Suppressor macrophage treated with lipopolysaccharide for 1 hour (primary cell): Measurements from ENCODE around the gene PKDCC.
A peak's percentile ranks its signal among the peaks of the same experiment; 100 is the strongest.

ENCODE experiments used
- DNase-seq, 3 donors: peaks; one replicate each; pipeline ENCODE4 v3.0.0-alpha.2; 2020 to 2022

PKDCC gene, protein sequence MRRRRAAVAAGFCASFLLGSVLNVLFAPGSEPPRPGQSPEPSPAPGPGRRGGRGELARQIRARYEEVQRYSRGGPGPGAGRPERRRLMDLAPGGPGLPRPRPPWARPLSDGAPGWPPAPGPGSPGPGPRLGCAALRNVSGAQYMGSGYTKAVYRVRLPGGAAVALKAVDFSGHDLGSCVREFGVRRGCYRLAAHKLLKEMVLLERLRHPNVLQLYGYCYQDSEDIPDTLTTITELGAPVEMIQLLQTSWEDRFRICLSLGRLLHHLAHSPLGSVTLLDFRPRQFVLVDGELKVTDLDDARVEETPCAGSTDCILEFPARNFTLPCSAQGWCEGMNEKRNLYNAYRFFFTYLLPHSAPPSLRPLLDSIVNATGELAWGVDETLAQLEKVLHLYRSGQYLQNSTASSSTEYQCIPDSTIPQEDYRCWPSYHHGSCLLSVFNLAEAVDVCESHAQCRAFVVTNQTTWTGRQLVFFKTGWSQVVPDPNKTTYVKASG

DNA sequence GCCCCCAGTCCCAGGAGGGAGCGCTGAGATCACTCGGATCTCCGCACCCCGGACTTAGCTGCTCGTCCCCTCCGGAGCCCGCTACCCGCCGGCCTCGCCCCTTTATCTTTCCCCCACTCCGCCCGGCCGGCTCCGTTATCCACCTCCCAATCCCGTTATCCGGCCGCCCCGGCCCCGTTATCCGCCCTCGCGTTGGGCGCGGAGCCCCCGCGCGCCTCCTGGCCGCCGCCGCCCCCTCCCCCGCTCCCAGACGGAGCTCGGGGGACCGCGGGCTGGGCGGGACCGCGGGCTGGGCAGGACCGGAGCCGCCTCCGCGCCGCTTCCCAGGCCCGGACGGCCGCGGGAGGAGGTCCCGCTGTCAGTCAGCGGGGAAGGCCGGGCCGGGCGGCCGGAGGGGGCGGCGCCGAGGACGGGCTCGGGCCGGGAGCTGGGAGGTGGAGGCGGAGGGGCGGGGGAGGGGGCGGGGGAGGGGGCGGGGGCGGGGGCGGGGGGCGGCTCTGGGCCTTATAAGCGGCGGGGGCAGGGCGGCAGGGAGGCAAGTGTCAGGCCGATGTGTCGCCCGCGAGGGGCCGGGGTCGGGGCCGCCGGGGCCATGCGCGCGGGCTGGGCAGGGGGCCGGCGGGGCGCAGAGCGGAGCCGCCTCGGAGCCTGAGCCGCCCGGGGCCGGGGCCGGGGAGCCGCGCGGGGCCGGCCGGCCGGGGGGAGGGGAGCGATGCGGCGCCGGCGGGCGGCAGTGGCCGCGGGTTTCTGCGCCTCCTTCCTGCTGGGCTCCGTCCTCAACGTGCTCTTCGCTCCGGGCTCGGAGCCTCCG lies at the start of gene PKDCC:
TSS of gene PKDCC (plus strand) at position 534 of the 811 bp plus-strand sequence. CDS start at position 713, 179 bp downstream.
- peak; percentile 60 to 82 (median 67) for DNase-seq

- DNase-seq: no peak
Observed at GRCh38 chr2:41998186-41999127, 49.4 kb upstream of the PKDCC start.

- no peak for DNase-seq
Observed at GRCh38 chr2:41999128-41999480, 48.7 kb upstream of the PKDCC start.

DNA sequence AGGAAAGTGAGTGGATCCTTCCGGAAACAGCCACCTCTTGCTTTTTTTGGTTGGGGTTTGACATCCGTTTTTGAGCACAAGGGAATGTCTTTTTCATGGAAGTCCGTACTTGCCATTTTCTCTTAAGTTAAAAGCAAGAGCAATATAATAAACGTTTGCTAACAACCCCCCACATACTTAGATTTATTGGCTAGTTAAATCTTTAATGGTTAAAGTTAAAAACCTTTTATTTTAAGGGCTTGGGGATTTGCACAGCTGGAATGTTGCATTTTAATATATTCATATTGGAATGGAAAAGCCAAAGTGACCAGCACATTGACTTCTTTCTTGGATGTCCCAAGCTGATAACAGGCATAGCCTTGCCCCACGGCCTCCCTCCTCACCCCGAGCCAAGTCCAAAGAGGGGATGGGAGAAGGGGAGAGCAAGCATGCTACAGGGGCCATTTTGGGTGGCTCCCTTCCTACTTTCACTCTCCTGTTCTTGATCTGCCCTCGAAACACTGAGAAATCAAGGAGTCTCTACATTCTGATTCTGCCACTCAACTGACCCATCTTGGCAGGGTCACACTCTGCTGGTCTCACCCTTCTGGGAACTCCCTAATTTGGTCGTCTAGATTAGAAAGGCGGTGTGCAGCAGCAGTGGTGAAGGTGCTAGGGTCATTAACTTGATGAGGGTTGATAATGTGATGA lies 48.1 kb upstream of the PKDCC start:
- no peak for DNase-seq

- no peak for DNase-seq
Observed at GRCh38 chr2:42001711-42002201, 46.1 kb upstream of the PKDCC start.

GRCh38 chr2:42007551-42007950 lies 40.3 kb upstream of the PKDCC start:
- DNase-seq: no peak

DNA sequence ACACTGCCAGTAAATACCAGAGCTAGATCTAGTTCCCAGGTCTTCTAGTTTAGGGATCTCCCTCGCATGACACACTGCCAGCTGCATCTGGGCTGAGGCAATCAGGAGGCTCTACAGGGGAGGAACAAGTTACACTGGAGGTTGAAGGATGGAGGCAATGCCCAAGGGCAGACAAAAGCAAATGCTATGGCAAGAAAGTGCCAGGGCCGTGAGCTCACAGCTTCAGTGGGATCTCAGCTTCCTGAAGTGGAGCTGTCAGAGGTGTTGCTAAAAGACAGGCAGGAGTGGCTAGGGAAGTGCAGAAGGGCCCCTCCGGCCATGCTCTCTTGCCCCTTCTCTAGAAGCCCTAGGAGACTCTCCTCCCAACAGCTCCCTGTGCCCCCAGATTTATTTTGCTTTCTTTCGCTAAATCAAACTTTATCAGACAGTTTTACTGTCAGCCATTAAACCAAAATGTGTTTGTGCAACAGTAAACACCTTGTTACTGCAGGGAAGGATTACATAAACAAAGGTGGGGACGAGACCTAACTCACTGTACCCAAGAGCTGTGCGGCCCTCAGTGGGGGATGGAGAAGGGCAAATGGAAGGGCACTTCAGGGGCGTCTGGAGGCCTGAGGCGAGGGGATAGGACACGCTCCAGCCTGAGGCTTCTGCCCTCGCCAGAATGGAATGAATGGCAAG lies 39.4 kb upstream of the PKDCC start:
- peak in 1 of 3 donors; percentile 15 for DNase-seq

DNA sequence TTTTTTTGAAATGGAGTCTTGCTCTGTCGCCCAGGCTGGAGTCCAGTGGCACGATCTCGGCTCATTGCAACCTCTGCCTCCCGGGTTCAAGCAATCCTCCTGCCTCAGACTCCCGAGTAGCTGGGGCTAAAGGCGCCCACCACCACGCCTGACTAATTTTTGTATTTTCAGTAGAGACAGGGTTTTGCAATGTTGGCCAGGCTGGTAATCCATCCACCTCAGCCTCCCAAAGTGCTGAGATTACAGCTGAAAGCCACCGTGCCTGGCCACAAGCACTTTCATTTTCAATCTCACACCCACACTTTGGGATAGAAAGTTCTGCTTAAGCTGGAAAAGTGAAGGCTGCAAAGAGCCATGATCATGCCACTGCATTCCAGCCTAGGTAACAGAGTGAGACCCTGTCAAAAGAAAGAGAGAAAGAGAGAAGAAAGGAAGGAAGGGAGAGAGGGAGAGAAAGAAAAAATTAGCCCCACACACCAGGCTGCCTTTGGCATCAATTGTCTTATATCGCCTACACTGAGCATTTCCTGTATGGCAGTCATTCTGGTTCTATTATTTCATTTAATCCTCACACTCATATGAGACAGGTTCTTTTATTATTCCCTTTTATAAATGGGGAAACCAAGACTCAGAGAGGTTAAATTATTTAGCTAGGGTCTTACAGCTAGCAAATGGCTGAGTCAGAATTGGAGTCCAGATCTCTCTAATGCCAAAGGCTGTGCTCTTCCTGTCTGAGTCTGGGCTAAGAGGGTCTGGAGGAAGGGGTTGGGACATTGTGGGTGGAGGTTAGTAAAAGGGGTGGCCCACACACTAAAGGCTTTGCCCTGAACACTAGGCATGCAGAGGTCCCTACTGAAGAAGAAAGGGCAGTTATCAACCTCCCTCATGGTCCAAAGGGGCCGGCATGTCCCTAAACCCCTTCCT lies 37.9 kb upstream of the PKDCC start:
- DNase-seq: peak in 2 of 3 donors; percentile 26 to 34

DNA sequence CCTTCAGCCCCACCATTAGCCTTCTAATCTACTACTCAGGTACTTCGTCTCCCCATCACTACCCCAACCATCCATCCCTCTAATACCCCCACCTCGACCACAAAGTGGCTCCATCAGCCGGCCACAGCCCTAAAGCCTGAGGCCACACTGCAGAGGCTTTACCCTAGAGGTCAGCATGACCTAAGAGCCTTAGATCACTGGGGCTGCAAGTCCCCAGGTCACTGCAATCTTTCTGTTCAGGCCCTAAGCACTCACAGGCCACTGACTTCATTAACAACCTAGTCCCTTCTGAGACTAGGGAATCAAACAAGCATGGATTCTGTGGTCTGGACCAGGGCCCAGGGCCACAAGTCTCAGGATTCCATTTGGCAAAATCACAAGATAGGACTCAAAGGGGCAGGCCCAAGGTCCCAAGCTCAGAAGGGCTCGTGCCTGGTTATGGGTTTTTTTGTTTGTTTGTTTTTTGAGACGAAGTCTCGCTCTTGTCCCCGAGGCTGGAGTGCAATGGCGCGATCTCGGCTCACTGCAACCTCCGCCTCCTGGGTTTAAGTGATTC lies 37.0 kb upstream of the PKDCC start:
- DNase-seq: peak in 1 of 3 donors; percentile 15

- DNase-seq: no peak
Observed at GRCh38 chr2:42012137-42012536, 35.7 kb upstream of the PKDCC start.

GRCh38 chr2:42012651-42013050 lies 35.2 kb upstream of the PKDCC start:
- DNase-seq: no peak

- DNase-seq: peak in 1 of 3 donors; percentile 14
Observed at GRCh38 chr2:42013409-42013808, 34.4 kb upstream of the PKDCC start.

GRCh38 chr2:42021464-42021863 lies 26.4 kb upstream of the PKDCC start:
- DNase-seq: no peak

GRCh38 chr2:42025151-42025582 lies 22.7 kb upstream of the PKDCC start:
- no peak for DNase-seq

- DNase-seq: no peak
Observed at GRCh38 chr2:42026272-42026671, 21.5 kb upstream of the PKDCC start.

- DNase-seq: no peak
Observed at GRCh38 chr2:42028571-42029148, 19.2 kb upstream of the PKDCC start.

GRCh38 chr2:42029171-42029570 lies 18.6 kb upstream of the PKDCC start:
- DNase-seq: no peak

GRCh38 chr2:42029639-42030199 lies 18.1 kb upstream of the PKDCC start:
- DNase-seq: no peak

DNA sequence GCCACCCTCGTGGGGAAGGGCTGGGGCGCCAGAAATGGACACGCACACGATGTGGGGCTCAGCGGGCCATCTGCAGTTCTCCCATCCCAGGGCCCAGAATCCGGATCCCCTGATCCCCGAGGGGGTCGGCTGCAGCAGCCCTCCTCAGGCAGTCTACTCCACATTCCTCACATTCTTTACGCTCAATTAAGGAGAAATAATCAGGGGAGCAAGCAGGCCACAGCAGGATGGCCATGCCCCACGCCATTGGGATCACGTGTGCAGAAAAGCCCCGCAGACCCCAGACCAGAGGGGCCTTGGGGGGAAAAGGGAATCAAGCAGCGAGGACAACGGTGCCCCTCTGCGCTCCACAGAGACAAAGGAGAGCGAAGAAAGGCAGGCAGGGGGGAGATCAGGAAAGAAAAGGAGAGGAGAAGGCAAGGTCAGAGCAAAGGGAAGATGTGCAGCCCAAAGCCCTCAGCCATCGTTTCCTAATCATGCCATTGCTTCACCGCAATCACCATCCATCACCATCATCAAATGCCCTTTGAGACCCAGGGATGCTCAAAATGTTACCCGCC lies 17.5 kb upstream of the PKDCC start:
- no peak for DNase-seq
